Neural crest cell (in vitro differentiated cells): ENCODE data around the gene ZNF768. TPM values are rescaled to one million over a fixed set of nuclear protein-coding genes. Genes with fewer than 3 reads are reported as not detected.

ENCODE experiments used
- DNase-seq: peaks from one replicate; pipeline ENCODE4 v3.0.0; 2021; ENCODE audit warnings: low read depth, mixed read lengths, low spot score
- H3K27ac Mint-ChIP-seq: one replicate; pipeline ENCODE4 v1.8.0; 2021; ENCODE audit warnings: mild to moderate bottlenecking, mixed read lengths; ENCODE audit not compliant: unreplicated experiment
- H3K27me3 Mint-ChIP-seq: 2 replicates; pipeline ENCODE4 v1.8.0; 2021; ENCODE audit warnings: low read depth, mild to moderate bottlenecking, mixed read lengths
- H3K36me3 Mint-ChIP-seq: 2 replicates; pipeline ENCODE4 v1.8.0; 2021; ENCODE audit warnings: low read depth, mild to moderate bottlenecking, mixed read lengths
- H3K4me1 Mint-ChIP-seq: 2 replicates; pipeline ENCODE4 v1.8.0; 2021; ENCODE audit warnings: mixed read lengths
- H3K4me3 Mint-ChIP-seq: one replicate; pipeline ENCODE4 v1.8.0; 2021; ENCODE audit warnings: mild to moderate bottlenecking, mixed read lengths
- H3K9me3 Mint-ChIP-seq: 2 replicates; pipeline ENCODE4 v1.8.0; 2021; ENCODE audit warnings: mixed read lengths
- total RNA-seq: library from RNA; stranded (reverse); gene quantifications from 2 replicates; pipeline ENCODE4 v1.2.1, GENCODE V29; 2021
- TF ChIP-seq, protein P1 (sequence below): fragments of 200-600 bp; sonication (generic); conservative IDR thresholded peaks from 2 replicates; pipeline ENCODE4 v1.5.0; 2021; ENCODE audit warnings: antibody characterized with exemption, mild to moderate bottlenecking

Gene ZNF768
- total RNA-seq, 1 donor from 2014 or later = 68.5 TPM

DNA sequence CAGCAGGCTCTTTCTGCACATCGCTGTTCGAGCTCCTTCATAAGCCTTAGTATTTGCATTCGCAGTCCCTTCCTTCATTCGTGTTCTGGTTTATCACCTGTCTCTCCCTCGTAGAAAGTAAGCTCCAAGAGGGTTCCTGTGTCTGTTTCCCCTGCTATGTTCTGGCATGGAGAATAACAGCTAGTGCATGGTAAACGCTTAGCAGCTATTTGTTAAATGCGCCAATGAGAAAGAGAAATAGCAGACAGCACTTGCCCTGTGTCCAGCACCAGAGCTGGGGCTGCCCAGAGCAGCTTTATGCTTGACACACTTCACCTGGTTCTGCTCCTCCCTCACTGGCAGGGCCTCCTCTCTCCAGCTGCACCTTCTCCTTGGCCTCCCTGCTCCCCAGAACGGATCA, 39.6 kb upstream of the ZNF768 start:
- H3K4me3 Mint-ChIP-seq = peak overlapping the region; percentile 65
- no peaks in the 10 kb centered on the region for H3K36me3 Mint-ChIP-seq
- peak overlapping the region; percentile 20 for H3K27ac Mint-ChIP-seq
- no peak for DNase-seq
- no peaks in the 10 kb centered on the region for H3K9me3 Mint-ChIP-seq
- H3K4me1 Mint-ChIP-seq = peaks cover 15% of the 10 kb centered on the region
- TF ChIP-seq, protein P1, sequence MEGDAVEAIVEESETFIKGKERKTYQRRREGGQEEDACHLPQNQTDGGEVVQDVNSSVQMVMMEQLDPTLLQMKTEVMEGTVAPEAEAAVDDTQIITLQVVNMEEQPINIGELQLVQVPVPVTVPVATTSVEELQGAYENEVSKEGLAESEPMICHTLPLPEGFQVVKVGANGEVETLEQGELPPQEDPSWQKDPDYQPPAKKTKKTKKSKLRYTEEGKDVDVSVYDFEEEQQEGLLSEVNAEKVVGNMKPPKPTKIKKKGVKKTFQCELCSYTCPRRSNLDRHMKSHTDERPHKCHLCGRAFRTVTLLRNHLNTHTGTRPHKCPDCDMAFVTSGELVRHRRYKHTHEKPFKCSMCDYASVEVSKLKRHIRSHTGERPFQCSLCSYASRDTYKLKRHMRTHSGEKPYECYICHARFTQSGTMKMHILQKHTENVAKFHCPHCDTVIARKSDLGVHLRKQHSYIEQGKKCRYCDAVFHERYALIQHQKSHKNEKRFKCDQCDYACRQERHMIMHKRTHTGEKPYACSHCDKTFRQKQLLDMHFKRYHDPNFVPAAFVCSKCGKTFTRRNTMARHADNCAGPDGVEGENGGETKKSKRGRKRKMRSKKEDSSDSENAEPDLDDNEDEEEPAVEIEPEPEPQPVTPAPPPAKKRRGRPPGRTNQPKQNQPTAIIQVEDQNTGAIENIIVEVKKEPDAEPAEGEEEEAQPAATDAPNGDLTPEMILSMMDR = no peak
- H3K27me3 Mint-ChIP-seq = no peaks in the 10 kb centered on the region

DNA sequence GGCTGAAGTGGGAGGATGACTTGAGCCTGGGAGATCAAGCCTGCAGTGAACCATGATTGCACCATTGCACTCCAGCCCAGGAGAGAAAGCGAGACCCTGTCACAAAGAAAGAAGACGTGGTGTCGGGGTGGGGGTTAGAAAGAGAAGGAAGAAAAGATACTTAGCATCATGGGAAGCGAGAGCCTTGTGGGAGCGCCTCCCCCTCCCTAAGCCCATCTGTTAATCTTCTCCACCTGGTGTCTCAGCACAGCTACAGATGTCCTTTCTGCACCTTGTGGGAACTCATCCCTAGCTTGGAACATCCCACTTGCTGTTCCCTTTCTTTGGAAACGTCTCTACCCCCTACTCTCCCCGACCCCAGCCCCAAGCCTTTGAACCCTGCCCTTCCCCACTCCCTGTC, 39.2 kb upstream of the ZNF768 start:
- TF ChIP-seq, protein P1 = no peak
- no peaks in the 10 kb centered on the region for H3K9me3 Mint-ChIP-seq
- H3K27me3 Mint-ChIP-seq = no peaks in the 10 kb centered on the region
- peak overlapping the region; percentile 44 for H3K4me3 Mint-ChIP-seq
- no peaks in the 10 kb centered on the region for H3K36me3 Mint-ChIP-seq
- no peak overlapping the region for H3K27ac Mint-ChIP-seq
- H3K4me1 Mint-ChIP-seq = peaks cover 11% of the 10 kb centered on the region
- DNase-seq = no peak

DNA sequence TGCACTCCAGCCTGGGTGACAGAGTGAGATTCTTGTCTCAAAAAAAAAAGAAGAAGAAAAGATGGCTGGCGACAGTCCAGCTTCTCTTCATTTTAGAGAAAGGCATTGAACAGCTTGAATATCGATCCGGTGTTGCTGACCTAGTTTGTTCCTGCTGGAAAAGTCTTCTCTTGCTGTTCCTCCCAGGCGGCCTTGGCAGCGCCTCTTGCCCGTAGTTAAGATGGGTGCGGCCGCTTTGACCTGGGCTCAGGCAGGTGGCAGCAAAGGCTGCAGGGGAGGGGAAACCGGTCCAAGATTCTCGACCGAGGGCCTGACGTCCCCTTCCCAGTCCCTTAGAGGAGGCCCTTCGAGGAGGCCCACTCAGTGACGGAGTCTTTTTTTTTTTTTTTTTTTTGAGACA, 35.7 kb upstream of the ZNF768 start:
- Mint-ChIP-seq H3K9me3 (no peaks in the 10 kb centered on the region), H3K4me3 (no peak overlapping the region), H3K36me3 (no peaks in the 10 kb centered on the region), H3K27me3 (no peaks in the 10 kb centered on the region), H3K4me1 (peaks cover 26% of the 10 kb centered on the region), H3K27ac (no peak overlapping the region)
- TF ChIP-seq, protein P1 = no peak
- no peak for DNase-seq

DNA sequence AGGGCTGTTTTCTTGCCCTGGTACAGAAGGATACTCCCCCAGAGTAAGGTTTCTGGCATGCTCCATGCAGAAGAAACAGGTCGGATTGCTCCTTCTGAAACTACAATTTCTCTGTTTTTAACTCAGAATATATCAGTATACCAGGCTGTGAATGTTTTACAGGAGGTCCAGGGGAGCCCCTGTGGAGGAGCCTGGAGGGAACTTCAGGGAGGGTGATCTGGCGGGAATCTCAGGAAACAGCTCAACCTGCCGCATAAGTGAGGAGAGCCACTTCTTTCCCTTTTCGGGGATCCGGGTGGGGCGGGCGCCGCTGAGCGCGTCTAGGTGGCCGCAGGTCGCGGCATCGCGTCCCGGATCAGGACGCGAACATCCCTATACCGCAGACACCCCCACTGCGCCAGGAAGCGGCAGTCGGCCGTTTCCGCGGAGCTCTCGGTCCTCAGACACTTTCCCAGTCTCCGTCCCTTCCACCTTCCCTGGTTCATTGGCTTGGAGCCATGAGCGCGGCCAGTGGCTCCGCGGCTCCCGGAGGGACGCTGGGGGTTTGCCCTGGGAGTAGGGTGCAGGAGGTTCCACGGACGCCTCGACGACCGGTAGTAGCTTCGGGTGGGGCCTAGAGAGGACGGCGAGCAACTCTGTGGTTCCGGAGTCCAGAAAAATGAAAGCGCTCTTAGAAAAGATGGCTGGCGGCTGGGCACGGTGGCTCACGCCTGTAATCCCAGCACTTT, 34.9 kb upstream of the ZNF768 start:
- Mint-ChIP-seq H3K27ac (no peak overlapping the region), H3K36me3 (peaks cover 1% of the 10 kb centered on the region), H3K27me3 (no peaks in the 10 kb centered on the region), H3K4me3 (peak overlapping the region; percentile 67), H3K4me1 (peaks cover 25% of the 10 kb centered on the region), H3K9me3 (no peaks in the 10 kb centered on the region)
- DNase-seq = no peak
- TF ChIP-seq, protein P1 = no peak

DNA sequence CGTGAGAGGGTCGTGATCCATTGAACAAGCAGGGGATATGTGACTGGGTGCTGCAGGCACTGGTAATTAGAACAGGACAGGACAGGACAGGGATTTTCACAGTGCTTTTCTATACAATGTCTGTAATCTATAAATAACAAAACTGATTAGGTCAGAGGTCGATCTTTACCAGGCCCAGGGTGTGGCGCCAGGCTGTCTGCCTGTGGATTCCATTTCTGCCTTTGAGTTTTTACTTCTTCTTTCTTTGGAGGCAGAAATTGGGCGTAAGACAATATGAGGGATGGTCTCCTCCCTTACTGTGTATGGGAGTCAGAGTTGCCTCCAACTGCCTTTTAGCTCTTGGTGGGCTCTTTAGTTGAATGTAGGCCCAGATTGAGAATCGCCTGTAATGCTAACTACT, 33.3 kb upstream of the ZNF768 start:
- no peaks in the 10 kb centered on the region for H3K27me3 Mint-ChIP-seq
- H3K27ac Mint-ChIP-seq = peak overlapping the region; percentile 6
- TF ChIP-seq, protein P1 = no peak
- peaks cover 4% of the 10 kb centered on the region for H3K36me3 Mint-ChIP-seq
- H3K4me3 Mint-ChIP-seq = peak overlapping the region; percentile 45
- no peak for DNase-seq
- H3K4me1 Mint-ChIP-seq = peaks cover 24% of the 10 kb centered on the region
- no peaks in the 10 kb centered on the region for H3K9me3 Mint-ChIP-seq
